EH (cell line): ENCODE data around the gene NMNAT2.
"Not testable (repeated sequence)": the region's sequence is repeated elsewhere in the genome, so short reads cannot be mapped to it uniquely, and the experiment has no call there.

ENCODE experiments used
- DNase-seq: peaks from one replicate; pipeline ENCODE4 v3.0.0-alpha.2; 2015; ENCODE audit warnings: low read depth

NMNAT2 gene

GRCh38 chr1:183417772-183418491, at the start of gene NMNAT2:
Gene NMNAT2, minus strand, starts transcription at chr1:183418380. Its CDS starts 113 bp downstream, at chr1:183418267.
- DNase-seq: peak; percentile 42

DNA sequence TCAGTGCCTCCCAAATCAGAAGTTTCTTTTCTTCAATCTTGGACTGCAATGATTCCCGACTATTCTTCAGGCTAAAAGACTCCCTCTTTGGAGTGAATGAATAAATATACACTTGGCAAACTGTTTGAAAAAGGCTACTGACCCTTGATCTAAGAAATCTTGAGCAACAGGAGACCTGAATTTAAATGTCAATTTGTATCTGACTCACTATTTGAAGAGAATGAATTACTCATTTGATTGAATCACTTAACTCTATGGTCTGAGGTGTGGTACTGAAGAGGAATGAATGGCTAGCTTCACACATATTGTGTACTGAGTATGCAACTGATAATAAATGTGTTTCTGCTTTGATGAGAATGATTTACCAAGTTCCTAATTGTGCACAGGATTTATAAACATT, 49.5 kb upstream of the NMNAT2 start:
- DNase-seq: no peak

DNA sequence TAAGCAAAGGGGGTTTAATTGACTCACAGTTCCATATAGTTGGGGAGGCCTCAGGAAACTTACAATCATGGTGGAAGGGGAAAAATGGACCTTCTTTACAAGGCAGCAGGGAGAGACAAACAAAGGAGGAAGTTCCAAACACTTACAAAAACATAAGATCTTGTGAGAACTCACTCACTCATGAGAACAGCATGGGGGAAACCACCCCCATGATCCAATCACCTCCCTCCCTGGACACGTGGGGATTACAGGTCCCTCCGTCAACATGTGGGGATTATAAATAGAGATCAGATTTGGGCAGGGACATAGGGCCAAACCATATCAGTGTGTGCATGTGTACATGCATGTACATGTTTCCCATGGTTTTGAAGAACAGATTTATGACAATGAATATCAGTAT, 48.6 kb upstream of the NMNAT2 start:
- no peak for DNase-seq

- no peak for DNase-seq
These were observed 45.4 kb upstream of the NMNAT2 start for GRCh38 chr1:183463566-183463965.

- DNase-seq: peak; percentile 21
These were observed 43.2 kb upstream of the NMNAT2 start for GRCh38 chr1:183461350-183461749.

GRCh38 chr1:183460596-183460995, 42.4 kb upstream of the NMNAT2 start:
- DNase-seq: no peak

DNA sequence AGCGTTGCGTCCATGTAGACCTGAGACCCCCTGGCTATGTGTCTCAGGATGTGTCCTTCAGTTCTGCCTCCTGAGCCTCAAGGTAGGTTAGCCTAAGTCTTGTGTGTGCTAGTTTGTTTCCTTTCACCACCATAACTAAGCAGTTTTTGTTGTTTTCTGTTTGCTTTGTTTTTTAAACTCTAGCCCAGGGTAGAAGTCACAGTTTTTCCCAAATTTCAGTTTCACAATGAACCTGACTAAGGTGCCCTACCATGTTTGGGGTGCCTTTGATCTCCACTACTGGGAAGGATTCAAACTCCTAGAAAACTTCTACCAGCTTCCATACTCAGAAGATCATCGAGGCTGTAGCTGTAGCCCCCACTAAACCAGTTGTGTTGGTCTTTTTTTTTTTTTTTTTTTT, 39.3 kb upstream of the NMNAT2 start:
- DNase-seq: no peak

DNA sequence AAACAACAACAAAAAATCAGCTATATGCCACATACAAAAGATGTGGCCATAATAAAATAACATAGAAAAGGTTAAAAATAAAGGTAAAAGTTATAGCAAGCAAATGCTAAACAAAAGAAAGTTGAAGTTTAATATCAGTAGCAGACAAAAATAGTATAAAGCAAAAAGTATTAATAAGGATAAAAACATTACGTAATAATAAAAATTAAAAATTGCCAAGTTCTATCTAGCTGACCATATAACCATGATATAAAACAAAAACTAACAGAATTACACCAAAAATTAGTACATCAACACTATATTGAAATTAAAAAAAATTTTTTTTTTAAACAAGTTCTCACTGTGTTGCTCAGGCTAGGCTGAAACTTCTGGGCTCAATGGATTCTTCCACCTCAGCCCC, 38.6 kb upstream of the NMNAT2 start:
- no peak for DNase-seq

DNA sequence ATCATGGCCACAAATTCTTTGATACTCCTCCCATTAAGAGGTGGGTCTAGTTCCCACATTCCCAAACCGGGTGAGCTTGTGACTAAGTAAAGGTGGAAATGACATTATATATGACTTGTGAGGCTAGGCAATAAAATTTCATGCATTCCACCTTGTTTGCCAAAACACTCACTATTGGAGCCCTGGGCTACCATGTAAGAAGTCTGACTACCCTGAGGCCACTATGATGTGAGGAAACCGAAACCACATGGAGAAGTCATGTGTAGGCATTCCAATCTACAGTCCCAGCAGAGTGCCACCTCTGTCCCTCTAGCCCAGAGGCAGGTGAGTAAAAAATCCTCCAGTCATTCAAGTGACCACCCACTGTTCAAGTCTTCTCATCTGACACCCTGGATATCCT, 36.2 kb upstream of the NMNAT2 start:
- DNase-seq: peak; percentile 58

- peak; percentile 15 for DNase-seq
These were observed 31.9 kb upstream of the NMNAT2 start for GRCh38 chr1:183450093-183450492.

DNA sequence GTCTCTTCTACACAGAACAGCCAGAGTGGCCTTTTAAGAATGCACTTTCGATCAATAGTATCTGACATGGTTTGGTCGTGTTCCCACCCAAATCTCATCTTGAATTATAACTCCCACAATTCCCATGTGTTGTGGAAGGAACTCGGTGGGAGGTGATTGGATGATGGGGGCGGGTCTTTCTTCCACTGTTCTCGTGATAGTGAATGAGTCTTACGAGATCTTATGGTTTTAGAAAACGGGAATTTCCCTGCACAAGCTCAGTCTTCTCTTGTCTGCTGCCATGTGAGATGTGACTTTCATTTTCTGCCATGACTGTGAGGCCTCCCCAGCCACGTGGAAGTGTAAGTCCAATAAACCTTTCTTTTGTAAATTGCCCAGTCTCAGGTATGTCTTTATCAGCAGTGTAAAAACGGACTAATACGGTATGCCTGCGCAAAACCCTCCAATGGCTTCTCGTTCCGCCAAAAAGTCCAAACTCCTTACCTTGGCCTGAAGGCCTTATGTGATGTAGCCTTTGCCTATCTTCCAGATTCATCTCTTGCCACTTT, 31.1 kb upstream of the NMNAT2 start:
- DNase-seq: no peak

GRCh38 chr1:183444243-183444642, 26.1 kb upstream of the NMNAT2 start:
- DNase-seq: peak; percentile 44

GRCh38 chr1:183443466-183443865, 25.3 kb upstream of the NMNAT2 start:
- no peak for DNase-seq

- peak; percentile 10 for DNase-seq
These were observed 24.8 kb upstream of the NMNAT2 start for GRCh38 chr1:183443011-183443410.

- no peak for DNase-seq
These were observed 19.9 kb upstream of the NMNAT2 start for GRCh38 chr1:183438060-183438459.

DNA sequence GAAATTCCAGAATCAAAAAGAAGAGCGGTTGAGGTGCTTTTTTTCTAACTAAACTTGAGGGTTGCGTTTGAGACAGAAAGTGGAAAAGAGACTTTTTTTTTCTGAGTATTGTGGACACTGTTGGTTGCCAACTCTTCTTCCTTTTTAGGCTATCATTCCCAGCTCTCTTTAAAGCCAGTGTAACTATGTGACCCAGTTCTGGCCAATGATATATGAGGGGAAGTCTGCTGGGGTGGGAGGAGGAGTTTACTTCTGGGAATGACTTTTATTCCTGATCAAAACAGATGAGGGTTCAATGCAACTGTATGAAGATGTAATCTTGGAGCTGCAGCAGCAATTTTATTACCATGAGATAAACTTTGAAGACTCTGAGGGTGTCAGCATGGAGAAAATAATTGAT, 17.3 kb upstream of the NMNAT2 start:
- DNase-seq: no peak

GRCh38 chr1:183433703-183434102, 15.5 kb upstream of the NMNAT2 start:
- no peak for DNase-seq

GRCh38 chr1:183432548-183432875, 14.3 kb upstream of the NMNAT2 start:
- DNase-seq: no peak

- no peak for DNase-seq
These were observed 13.8 kb upstream of the NMNAT2 start for GRCh38 chr1:183431840-183432547.

DNA sequence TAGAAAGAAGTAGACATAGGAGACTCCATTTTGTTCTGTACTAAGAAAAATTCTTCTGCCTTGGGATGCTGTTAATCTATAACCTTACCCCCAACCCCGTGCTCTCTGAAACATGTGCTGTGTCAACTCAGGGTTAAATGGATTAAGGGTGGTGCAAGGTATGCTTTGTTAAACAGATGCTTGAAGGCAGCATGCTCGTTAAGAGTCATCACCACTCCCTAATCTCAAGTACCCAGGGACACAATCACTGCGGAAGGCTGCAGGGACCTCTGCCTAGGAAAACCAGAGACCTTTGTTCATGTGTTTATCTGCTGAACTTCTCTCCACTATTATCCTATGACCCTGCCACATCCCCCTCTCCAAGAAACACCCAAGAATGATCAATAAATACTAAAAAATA, 9.4 kb upstream of the NMNAT2 start:
- DNase-seq: not testable (repeated sequence)

- DNase-seq: no peak
These were observed 6.5 kb upstream of the NMNAT2 start for GRCh38 chr1:183424691-183425090.

DNA sequence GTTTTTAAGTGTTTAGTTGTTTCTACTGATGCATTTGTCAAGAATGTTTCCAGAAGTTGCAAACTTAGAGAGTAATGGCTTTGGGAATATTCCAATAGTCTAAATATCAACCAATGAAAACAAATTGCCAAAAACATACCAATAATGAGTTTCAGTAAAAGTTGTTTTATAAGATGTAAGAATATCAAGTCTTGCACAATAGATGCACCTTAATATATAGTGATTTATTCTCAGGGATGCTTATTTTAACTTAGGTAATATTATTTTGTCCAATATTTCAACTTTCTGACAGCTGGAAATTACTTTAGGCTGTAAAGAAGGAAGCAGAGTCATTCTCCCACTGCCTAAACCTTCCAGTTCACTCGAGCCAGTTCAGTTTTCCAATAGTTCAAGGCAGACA, 5.4 kb upstream of the NMNAT2 start:
- no peak for DNase-seq

GRCh38 chr1:183419399-183419798, 1.2 kb upstream of the NMNAT2 start:
- DNase-seq: no peak

DNA sequence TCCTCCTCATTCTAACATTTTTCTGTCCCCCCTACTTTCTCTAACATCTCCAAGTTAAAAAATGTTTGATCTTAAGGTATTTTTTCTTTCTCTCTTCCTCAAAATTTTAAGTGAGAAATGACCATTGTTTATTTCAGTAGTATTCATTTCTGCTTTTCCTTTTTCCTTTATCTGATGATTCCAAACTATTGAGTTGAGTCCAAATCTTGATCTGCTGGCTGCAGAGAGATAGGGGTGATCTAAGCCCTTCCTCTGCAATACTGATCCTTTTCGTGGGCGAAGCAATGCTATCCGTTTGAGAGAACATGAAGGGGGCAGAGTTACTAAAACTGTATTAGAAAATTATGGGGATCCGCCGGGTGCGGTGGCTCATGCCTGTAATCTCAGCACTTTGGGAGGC, 516 bp upstream of the NMNAT2 start:
- DNase-seq: no peak
